ENCODE results near the gene GALNT17. TPM values are rescaled to one million over a fixed set of nuclear protein-coding genes. Genes with fewer than 3 reads are reported as not detected.

Gene GALNT17
- polyA plus RNA-seq, 1 donor (not counting 4 experiments of a cell fraction or from before 2014, with no cell fraction given) = not detected

GRCh38 chr7:71504697-71505441 is 372.9 kb downstream of the GALNT17 start:
- Histone ChIP-seq H3K9me1 (ENCODE audit: control insufficient read depth, extremely low read depth, insufficient read depth, low read length) (no peaks in the 10 kb centered on the region), H3K4me3 (ENCODE audit: control insufficient read depth in 2 of 3, extremely low read depth in 1 of 3, insufficient read depth in 2 of 3, low read depth in 1 of 3, low read length in 3 of 3) (no peak overlapping the region), H3K27ac (ENCODE audit: control insufficient read depth, insufficient read depth, low read length) (no peak overlapping the region), H3K9me3 (ENCODE audit: control insufficient read depth, low read depth, low read length) (peaks cover 2% of the 10 kb centered on the region), H3K36me3 (ENCODE audit: control insufficient read depth in 2 of 2, extremely low read depth in 1 of 2, insufficient read depth in 2 of 2, low read length in 2 of 2) (no peaks in the 10 kb centered on the region), H4K20me1 (ENCODE audit: control insufficient read depth, extremely low read depth, insufficient read depth, low read length) (no peaks in the 10 kb centered on the region), H3K9ac (ENCODE audit: control insufficient read depth, extremely low read depth, insufficient read depth, low read length) (no peak overlapping the region), H3K79me2 (ENCODE audit: control insufficient read depth, insufficient read depth, low read length) (no peaks in the 10 kb centered on the region), H3K4me2 (ENCODE audit: control insufficient read depth, extremely low read depth, insufficient read depth, low read depth, low read length) (no peak overlapping the region), H3K27me3 (ENCODE audit: control insufficient read depth, extremely low read depth, insufficient read depth, low read length) (no peaks in the 10 kb centered on the region), H2AFZ (ENCODE audit: control insufficient read depth, low read length) (no peak overlapping the region), H3K4me1 (ENCODE audit: control insufficient read depth, extremely low read depth, insufficient read depth, low read length) (no peaks in the 10 kb centered on the region)
- DNase-seq (ENCODE audit: low read depth, low spot score) = no peak
- dilution Hi-C loops (cut with MboI; ENCODE audit: extremely low pct_ligation_motif_present, low sequenced_read_pairs) = no loop called here
- no peak for TF ChIP-seq EZH2 (IDR thresholded peaks at IDR 0.05; ENCODE audit: low read length)
- TF ChIP-seq CTCF (optimal IDR thresholded peaks at IDR 0.05 in 1 of 3, IDR thresholded peaks at IDR 0.05 in 1 of 3, conservative IDR thresholded peaks at IDR 0.05 in 1 of 3; ENCODE audit: extremely low read depth in 1 of 3, insufficient read depth in 2 of 3, low read length in 3 of 3) = no peak
- no peak for FAIRE-seq

- no peaks in the 10 kb centered on the region for H3K27me3 ChIP-seq (ENCODE audit: control insufficient read depth, extremely low read depth, insufficient read depth, low read length)
- H3K27ac ChIP-seq (ENCODE audit: control insufficient read depth, insufficient read depth, low read length) = no peak overlapping the region
- H3K36me3 ChIP-seq (ENCODE audit: control insufficient read depth in 2 of 2, extremely low read depth in 1 of 2, insufficient read depth in 2 of 2, low read length in 2 of 2) = no peaks in the 10 kb centered on the region
- no peaks in the 10 kb centered on the region for H3K79me2 ChIP-seq (ENCODE audit: control insufficient read depth, insufficient read depth, low read length)
- H4K20me1 ChIP-seq (ENCODE audit: control insufficient read depth, extremely low read depth, insufficient read depth, low read length) = no peaks in the 10 kb centered on the region
- H3K9me1 ChIP-seq (ENCODE audit: control insufficient read depth, extremely low read depth, insufficient read depth, low read length) = no peaks in the 10 kb centered on the region
- H3K4me3 ChIP-seq (ENCODE audit: control insufficient read depth in 2 of 3, extremely low read depth in 1 of 3, insufficient read depth in 2 of 3, low read depth in 1 of 3, low read length in 3 of 3) = no peak overlapping the region
- no peak for FAIRE-seq
- DNase-seq (ENCODE audit: low read depth, low spot score) = no peak
- no peaks in the 10 kb centered on the region for H3K4me1 ChIP-seq (ENCODE audit: control insufficient read depth, extremely low read depth, insufficient read depth, low read length)
- dilution Hi-C loops (cut with MboI; ENCODE audit: extremely low pct_ligation_motif_present, low sequenced_read_pairs) = no loop called here
- no peak for TF ChIP-seq EZH2 (IDR thresholded peaks at IDR 0.05; ENCODE audit: low read length)
- TF ChIP-seq CTCF (optimal IDR thresholded peaks at IDR 0.05 in 1 of 3, IDR thresholded peaks at IDR 0.05 in 1 of 3, conservative IDR thresholded peaks at IDR 0.05 in 1 of 3; ENCODE audit: extremely low read depth in 1 of 3, insufficient read depth in 2 of 3, low read length in 3 of 3) = no peak
- H3K9me3 ChIP-seq (ENCODE audit: control insufficient read depth, low read depth, low read length) = no peaks in the 10 kb centered on the region
- H2AFZ ChIP-seq (ENCODE audit: control insufficient read depth, low read length) = no peak overlapping the region
- H3K9ac ChIP-seq (ENCODE audit: control insufficient read depth, extremely low read depth, insufficient read depth, low read length) = no peak overlapping the region
- H3K4me2 ChIP-seq (ENCODE audit: control insufficient read depth, extremely low read depth, insufficient read depth, low read depth, low read length) = no peak overlapping the region
Observed at GRCh38 chr7:71506822-71507221, 374.9 kb downstream of the GALNT17 start.
